Measurements from ENCODE around the gene BATF. TPM values are rescaled to one million over a fixed set of nuclear protein-coding genes. Genes with fewer than 3 reads are reported as not detected.
"Not testable (repeated sequence)": the region's sequence is repeated elsewhere in the genome, so short reads cannot be mapped to it uniquely, and the experiment has no call there.

The BATF gene, protein sequence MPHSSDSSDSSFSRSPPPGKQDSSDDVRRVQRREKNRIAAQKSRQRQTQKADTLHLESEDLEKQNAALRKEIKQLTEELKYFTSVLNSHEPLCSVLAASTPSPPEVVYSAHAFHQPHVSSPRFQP
- 1 to 10 TPM; 2.0 to 2.5 TPM for total RNA-seq
- long read RNA-seq, donor 1 = 0 reads
- long read RNA-seq, donor 2 = 0 reads

DNA sequence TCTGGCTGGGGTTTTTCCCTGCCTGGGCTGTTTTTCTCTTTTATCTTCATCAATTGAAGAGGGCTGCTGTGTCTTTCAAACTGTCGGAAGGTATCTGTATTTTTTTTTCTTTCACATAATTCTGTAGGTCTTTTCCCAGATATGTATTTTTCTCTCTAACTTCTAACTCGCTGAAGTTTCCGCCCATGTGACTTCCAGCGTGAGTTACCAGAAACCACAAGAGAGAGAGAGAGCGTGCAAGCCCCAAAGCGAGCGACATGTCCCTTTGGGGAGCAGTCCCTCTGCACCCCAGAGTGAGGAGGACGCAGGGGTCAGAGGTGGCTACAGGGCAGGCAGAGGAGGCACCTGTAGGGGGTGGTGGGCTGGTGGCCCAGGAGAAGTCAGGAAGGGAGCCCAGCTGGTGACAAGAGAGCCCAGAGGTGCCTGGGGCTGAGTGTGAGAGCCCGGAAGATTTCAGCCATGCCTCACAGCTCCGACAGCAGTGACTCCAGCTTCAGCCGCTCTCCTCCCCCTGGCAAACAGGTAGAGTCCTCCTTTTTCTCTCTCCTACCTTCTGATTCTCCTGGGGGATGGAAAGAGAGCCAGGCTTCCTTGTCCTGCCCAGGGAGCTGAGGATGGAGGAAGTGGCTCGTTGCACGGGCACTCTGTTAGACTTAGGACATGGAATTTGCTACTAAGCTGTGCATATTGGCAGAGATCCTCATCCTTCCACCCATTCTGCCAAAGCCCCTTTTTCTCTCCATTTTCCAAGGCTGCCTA is at the start of gene BATF:
Gene BATF, plus strand, starts transcription at position 246 of the 759 bp plus-strand sequence. Its CDS starts 214 bp downstream, at position 460.
- intact Hi-C loops (cut with DNase I) = no loop called here

DNA sequence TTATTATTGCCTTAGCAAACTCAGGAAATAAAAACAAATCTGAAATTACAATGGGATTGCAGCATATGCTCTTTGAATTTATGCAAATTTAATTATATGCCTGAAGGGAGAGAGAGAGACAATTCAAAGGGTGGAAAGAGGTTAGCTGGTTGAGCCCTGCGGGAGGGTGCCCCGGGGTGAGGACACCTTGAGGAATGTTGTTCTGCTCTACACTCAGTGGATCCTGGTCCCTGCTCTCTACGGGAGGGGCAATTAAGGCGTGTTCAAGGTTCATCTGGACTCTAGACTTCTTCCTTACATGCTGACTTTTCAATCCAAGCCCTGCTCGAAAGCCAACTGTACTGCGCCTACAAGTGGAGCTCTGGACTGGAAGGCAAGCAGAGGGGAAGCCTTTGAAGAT is 48.1 kb upstream of the BATF start:
- intact Hi-C loops (cut with DNase I); DNase-seq (ENCODE audit: low spot score): not testable (repeated sequence)

More for the DNA sequence above, at the start of gene BATF:
- DNase-seq (ENCODE audit: low spot score) = peak; percentile 84

DNA sequence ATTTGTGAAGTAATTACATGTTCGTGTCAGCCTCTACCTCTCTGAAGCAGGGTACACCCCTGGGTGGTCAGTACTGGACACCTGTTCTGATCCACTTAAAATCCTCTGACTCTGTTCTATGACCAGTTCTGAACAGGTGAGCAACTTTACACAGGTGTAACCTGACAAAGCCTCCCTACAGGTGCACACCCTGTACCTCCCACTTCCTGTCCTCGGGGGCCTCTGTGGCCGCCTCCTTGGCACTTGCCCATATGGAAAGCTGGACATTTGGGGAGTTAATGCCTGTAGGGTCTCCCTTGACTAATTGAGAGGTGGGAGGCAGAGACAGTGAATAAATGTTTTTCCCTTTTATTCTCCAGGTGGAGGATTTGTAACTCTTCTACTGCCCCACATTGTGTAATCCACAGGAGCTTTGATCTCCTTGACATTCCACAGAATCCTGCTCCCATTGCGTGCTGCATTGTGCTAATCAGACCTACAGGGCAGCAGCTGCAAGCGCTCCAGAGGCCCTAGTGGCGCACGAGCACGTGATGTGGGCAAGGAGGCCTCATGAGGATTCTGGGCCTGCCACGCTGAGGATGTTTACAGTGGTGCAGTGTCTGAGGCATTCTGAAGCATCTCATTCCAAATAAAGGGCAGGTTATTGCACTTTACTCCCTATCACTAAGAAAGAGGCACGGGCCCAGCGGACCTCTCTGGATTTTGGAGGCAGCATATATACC is 45.8 kb upstream of the BATF start:
- intact Hi-C loops (cut with DNase I) = no loop called here

DNA sequence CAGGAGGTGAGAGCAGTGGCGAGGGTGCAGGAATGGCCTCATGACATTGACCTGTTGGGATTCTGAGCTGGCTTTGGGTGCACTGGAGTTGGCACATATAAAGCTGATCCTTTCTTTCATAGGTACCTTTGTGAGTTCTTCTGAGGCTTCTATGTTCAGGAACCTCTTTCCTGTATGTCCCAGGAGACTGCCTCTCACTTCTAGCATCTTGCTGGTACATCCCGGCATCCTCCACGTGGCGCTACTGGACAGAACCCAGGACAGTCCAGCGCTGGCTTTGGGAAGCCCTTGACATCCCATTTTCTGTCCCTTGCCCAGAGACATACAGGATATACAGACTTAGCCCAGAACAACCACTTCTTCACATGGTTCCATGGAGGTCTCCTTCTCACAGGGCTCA is 44.4 kb upstream of the BATF start:
- no peak for DNase-seq (ENCODE audit: low spot score)
- intact Hi-C loops (cut with DNase I) = no loop called here

More for the DNA sequence above, 45.8 kb upstream of the BATF start:
- DNase-seq (ENCODE audit: low spot score) = no peak

DNA sequence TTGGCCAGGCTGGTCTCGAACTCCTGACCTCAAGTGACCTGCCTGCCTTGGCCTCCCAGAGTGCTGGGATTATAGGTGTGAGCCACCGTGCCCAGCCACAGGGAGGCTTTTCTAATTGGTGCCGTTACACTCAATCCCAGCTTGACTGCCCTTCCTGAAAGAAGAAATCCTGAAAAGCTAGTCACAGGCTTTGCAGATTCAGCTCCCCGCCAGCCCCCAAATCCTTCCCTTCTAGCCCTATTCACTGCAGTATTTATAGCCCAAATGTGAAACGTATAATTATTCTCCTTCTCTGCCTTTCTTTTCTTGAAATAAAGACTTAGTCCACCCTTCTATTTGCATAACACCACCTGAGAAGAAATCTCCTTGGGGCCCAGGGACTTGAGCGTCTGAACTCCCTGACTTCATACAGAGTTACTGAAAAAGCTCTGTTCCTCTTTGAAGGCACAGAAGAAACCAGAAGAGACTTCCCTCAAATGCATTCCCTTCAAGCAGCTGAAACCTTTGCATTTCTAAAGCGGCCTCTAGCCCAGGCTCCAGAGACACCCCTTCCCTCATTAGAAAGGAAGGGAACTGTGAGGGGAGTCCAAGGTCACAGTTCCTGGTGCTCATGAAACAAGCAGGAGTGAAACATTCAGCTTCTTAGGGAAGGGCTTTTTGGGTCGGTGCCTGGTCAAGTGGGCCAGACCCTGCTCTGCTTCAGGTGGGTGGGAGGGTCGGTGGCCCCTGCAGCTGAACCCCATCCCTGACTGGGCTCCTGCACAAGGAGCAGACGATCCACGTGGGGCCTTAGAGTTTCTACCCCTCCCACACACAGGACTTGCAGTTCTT is 42.3 kb upstream of the BATF start:
- no peak for DNase-seq (ENCODE audit: low spot score)
- intact Hi-C loops (cut with DNase I) = no loop called here

DNA sequence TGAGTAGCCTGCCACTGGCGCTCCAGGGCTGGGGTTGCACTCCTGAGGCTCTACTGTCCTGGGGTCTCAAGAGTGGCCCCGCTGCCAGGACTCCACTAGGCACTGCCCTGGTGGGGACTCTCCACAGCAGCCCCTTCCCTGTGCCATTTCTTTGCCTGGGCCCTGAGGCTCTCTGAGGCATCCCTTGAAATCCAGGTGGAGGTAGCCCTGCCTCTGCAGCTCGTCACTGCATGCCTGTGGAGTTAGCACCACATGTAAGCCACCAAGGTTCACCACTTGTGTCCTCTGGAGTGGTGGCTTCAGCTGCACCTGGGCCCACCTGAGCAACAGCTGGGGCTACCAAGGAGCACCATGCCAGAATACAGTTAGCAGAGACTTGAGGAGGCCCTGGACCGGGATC is 39.9 kb upstream of the BATF start:
- no peak for DNase-seq (ENCODE audit: low spot score)
- intact Hi-C loops (cut with DNase I) = no loop called here

DNA sequence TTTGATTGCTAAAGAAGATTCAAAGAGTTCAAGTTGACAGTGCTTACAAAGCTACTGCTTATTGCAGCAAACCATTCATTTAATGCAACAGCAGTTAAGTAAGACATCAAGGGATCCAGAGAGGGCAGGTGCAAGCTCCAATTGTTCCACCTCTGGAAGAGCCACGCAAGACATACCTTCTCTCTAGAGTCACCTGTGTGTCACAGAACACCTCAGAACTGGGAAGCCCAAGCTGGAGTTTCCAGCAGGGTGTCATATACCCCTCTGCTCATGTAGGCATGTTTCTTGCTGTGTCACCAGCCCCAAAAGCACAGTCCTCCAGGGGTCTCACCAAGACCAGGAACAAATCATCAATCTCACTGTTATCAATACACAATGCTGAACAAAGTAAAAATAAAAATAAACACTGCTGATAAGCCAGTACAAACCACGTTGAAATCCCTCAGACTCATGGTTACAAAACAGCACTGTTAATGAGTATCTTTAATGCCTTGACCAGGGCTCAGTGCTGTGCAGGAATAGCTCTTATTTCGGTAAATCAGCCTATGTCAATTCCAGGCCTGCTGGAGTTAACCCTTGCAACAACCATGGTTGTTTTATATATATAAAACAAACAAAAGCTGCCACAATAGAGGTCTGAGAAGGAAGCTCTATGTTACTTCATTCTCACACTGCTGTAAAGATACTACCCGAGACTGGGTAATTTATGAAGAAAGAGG is 37.4 kb upstream of the BATF start:
- intact Hi-C loops (cut with DNase I) = loop anchor here in 1 of 2 donors (5.0 kb wide), 1 partner anchor 178 kb away; no protein-coding TSS in a partner anchor
- no peak for DNase-seq (ENCODE audit: low spot score)

DNA sequence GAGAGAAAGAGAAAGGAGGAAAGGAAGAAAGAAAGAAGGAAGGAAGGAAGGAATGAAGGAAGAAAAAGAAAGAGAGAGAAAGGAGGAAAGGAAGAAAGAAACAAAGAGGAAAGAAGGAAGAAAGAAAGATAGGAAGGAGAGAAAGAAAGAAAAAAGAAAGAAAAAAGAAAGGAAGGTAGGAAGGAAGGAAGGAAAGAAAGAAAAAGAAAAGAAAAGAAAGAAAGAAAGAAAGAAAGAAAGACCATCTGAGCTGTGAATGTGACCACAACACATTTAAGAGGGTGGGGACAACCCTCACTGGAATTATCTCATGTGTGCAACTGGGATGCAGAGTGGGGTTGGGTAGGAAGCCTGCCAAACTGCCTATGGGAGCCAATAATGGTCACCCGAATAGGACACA is 36.0 kb upstream of the BATF start:
- DNase-seq (ENCODE audit: low spot score) = no peak

DNA sequence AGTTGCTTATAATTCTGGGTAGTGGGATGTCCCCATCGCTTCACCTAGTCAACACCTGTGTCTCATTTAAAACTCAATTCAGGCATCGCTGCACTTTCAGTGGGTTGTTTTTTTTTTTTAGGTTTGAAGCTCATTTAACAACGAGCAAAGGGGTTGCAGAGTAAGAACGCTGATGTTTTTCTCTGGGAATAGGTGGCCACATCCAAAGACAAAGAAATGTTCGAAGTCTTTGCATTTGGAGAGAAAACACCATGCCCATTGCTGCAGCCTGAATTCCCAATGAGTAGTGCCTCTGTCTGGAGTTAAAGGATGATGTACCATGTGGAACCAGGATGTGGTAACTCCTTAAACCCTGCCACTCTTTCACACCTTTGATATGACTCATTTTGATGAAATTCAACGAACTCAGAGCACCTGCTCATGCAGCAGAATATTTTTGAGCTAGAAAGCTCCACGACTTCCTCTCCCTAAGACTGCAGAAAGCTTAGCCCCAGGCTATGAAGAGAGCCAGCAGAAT is 35.1 kb upstream of the BATF start:
- no peak for DNase-seq (ENCODE audit: low spot score)
- intact Hi-C loops (cut with DNase I) = loop anchor here in 1 of 2 donors (5.0 kb wide), 1 partner anchor 180 kb away; no protein-coding TSS in a partner anchor

More for the DNA sequence above, 36.0 kb upstream of the BATF start:
- intact Hi-C loops (cut with DNase I) = loop anchor here in 1 of 2 donors (5.0 kb wide), 1 partner anchor 179 kb away; no protein-coding TSS in a partner anchor

DNA sequence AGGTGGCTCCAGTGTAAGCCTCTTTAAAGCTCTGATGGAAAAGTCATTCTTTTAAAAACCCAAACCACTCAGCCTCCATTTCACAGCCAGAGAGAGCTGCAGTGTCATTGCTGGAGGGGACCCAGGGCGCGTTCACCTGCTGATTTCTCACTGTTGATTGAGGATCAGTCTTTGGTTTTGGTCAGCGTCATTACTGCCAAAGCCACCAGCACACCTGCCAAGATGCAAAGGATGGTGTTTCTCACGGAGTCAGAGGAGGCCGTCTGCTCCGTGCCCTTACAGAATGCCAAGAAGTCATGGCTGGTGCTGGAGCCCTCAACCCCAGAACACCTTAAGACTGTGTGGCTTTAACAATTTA is 32.8 kb upstream of the BATF start:
- no peak for DNase-seq (ENCODE audit: low spot score)
- intact Hi-C loops (cut with DNase I) = loop anchor here in 1 of 2 donors (5.0 kb wide), 1 partner anchor 182 kb away; no protein-coding TSS in a partner anchor

DNA sequence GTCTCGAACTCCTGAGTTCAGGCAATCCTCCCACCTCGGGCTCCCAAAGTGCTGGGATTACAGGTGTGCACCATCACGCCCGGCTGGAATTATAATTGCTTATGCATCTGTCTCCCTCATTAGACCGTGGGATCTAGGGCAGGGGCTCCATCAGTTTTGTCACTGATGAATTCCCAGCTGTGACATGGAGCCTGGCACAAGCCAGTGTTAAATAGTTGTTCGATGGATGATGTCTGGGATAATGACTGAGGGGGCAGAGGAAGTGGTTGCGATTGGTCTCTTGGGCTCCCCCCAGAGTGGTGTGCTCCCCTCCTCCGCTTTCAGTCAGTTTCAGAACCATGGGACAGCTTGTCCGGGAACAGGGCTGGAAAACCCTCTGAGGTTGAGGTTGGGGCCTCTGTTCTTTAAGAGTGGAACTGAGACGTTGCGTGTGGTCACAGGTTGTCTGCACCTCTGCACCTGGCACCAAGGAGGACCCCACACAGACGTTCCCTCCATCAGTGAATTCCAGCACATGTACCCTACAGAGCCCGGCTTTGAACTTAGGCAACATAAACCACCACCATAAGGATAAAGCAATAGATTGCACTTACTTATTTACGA is 30.8 kb upstream of the BATF start:
- intact Hi-C loops (cut with DNase I) = loop anchor here in 1 of 2 donors (2.0 to 10.0 kb wide), 2 partner anchors 183 to 367 kb away; partner anchors contain the start of gene NEK9
- no peak for DNase-seq (ENCODE audit: low spot score)

DNA sequence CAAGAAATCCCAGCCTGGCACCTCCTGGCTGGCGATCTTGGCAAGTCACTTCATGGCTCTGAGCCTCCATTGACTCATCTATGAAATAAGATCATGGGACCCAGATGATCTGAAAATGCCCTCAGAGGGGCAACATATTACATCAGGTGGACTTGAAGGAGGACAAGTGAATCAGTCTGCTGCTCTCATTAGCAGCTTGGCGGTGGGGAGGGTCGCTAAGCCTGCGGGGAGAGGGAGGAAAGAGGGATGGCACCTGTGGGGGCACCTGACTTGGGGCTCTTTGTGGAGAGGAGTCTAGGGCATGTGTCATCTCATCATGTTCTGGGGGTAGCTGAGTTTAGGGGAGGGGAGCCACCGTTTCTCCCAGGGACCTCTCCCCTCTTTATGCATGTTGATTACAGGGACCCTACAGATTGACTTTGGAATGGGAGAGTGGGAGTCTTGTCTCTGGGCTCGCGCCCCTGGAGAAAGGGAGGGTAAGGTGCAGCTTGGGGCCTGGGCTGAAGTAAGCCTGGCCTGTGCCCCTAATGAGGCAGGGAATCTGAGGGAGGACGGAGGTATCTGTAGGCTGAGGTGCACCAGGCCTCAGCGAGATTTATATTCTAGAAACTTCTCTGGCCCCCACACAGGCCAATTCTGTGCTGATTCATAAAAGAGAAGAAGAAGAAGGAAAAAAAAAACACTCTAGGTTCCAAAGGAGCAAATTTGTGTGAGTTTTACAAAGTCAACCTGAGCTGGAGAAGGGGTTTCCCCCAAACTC is 29.3 kb upstream of the BATF start:
- DNase-seq (ENCODE audit: low spot score) = no peak
- intact Hi-C loops (cut with DNase I) = loop anchor here in 1 of 2 donors (10.0 kb wide), 1 partner anchor 368 kb away; the partner anchor contains the start of gene NEK9

DNA sequence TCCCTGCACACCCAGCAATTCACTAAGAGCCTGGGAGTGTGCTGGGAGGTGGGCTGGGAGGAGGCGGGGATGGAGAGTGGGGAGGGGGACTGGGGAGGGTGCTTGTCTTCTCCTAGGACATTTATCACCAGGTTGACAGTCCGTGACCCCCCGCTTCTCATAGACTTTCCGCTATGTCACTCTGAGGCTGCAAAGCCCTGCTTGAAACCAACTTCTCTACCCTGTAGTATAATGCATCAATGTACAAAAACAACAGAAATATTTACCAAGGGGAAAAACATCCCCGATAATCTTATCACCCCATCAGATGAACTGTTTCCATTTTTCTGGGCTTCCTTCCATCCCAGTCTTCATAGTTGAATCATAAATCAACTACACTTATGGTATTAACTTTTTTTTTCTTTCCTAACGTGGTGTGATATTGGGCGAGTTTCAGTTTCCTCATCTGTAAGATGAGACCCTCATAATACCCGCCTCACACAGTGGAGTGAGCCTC is 28.6 kb upstream of the BATF start:
- no peak for DNase-seq (ENCODE audit: low spot score)
- intact Hi-C loops (cut with DNase I) = loop anchor here in 1 of 2 donors (10.0 kb wide), 1 partner anchor 369 kb away; the partner anchor contains the start of gene NEK9

DNA sequence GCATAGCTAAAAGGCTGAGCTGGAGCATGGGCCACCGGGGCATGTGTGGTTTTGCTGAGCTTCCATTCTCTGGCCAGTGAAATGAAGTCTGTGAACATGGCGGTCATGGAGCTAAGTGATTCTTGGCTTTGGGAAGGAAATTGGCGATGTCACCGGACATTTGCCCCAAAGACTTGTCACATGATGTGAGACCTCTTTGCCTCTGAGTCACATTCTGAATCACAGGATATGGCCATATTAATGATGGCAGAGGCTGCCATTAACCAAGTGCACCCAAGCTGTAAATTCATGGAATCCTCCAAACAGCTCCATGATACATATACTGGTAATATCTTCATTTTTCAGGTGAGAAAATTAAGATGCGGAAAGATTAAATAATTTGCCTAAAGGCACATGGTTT is 27.4 kb upstream of the BATF start:
- DNase-seq (ENCODE audit: low spot score) = no peak
- intact Hi-C loops (cut with DNase I) = loop anchor here in 1 of 2 donors (10.0 kb wide), 1 partner anchor 370 kb away; the partner anchor contains the start of gene NEK9

DNA sequence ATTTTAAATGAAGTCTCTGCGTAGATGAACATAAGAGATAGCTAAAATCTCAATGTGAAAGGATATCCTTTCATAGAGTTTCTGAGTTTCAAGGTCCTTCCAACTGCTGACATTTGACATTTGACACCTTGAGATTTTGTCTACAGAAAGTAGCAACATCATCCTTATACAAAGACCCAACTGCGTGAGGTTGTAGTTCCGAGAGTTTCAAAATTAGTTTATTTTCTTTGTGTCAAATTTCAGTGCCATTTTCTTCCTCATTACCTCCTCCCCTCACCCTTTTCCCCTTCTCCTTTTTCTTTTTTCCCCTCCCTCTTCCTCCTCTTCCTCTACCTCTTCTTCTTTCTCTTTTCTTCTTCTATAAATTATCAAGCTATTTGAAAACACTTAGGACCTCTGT is 26.9 kb upstream of the BATF start:
- no peak for DNase-seq (ENCODE audit: low spot score)
- intact Hi-C loops (cut with DNase I) = loop anchor here in 1 of 2 donors (10.0 kb wide), 1 partner anchor 371 kb away; the partner anchor contains the start of gene NEK9

DNA sequence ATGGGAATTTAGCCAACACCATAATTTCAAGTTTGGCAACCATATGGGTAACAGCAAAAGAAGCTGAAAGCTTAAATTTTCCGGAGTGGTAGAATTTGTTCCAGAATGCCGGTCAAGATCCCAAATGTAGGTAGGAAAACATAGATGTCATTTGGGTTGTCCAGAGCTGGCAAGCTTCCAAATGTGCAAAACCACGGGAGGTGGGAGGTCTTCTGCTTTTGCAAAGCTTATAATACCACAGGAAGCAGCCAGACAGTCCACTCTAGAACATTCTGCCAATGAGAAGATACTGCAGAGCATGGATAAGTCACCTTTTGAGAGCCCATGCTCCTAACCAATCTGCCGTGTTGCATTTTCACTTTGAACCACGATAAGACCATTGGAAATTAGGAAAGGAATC is 26.4 kb upstream of the BATF start:
- DNase-seq (ENCODE audit: low spot score) = no peak
- intact Hi-C loops (cut with DNase I) = loop anchor here in 1 of 2 donors (10.0 kb wide), 1 partner anchor 371 kb away; the partner anchor contains the start of gene NEK9

Measured in posterior vena cava (tissue), 2 donors.